ENCODE data around the gene SLC37A4.

DNA sequence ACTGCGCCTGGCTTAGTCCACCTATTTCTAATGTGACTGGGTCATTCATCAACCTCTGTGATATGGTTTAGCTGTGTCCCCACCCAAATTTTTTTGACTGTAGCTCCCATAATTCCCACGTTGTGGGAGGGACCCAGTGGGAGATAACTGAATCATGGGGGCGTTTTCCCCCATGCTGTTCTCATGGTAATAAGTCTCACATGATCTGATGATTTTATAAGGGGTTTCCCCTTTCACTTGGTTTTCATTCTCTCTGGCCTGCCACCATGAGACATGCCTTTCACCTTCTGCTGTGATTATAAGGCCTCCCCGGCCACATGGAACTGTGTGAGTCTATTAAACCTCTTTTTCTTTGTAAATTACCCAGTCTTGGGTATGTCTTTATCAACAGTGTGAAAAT, 24.0 kb downstream of the SLC37A4 start:
- TF ChIP-seq, protein P1, sequence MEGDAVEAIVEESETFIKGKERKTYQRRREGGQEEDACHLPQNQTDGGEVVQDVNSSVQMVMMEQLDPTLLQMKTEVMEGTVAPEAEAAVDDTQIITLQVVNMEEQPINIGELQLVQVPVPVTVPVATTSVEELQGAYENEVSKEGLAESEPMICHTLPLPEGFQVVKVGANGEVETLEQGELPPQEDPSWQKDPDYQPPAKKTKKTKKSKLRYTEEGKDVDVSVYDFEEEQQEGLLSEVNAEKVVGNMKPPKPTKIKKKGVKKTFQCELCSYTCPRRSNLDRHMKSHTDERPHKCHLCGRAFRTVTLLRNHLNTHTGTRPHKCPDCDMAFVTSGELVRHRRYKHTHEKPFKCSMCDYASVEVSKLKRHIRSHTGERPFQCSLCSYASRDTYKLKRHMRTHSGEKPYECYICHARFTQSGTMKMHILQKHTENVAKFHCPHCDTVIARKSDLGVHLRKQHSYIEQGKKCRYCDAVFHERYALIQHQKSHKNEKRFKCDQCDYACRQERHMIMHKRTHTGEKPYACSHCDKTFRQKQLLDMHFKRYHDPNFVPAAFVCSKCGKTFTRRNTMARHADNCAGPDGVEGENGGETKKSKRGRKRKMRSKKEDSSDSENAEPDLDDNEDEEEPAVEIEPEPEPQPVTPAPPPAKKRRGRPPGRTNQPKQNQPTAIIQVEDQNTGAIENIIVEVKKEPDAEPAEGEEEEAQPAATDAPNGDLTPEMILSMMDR (IDR thresholded peaks at IDR 0.05; ENCODE audit: insufficient read depth, low read length), result no peak
- no peak for TF ChIP-seq GABPA (IDR thresholded peaks at IDR 0.05; ENCODE audit: low read depth)
